Activated naive CD4-positive, alpha-beta T cell treated with anti-CD3 and anti-CD28 coated beads, Interleukin-2, amount 10 ng/mL, durations not matched to agents 7 days and 5 days (primary cell): ENCODE measurements around the gene GPR75.

Source experiments
- CTCF ChIA-PET: fragments of 350-600 bp; sonication (Branson Sonifier 250); formaldehyde crosslinking; loops from one replicate; lab custom pipeline; 2021; ENCODE audit warnings: antibody characterized with exemption; lab: Charles Lee
- DNase-seq: peaks from one replicate; pipeline ENCODE4 v3.0.0-alpha.2; 2020
- H3K27ac Mint-ChIP-seq: one replicate; pipeline ENCODE4 v1.8.0; 2021; ENCODE audit warnings: mild to moderate bottlenecking, moderate library complexity, mixed read lengths
- H3K27me3 Mint-ChIP-seq: one replicate; pipeline ENCODE4 v1.8.0; 2021; ENCODE audit warnings: mild to moderate bottlenecking, mixed read lengths
- H3K36me3 Mint-ChIP-seq: one replicate; pipeline ENCODE4 v1.8.0; 2021; ENCODE audit warnings: mixed read lengths
- H3K4me1 Mint-ChIP-seq: one replicate; pipeline ENCODE4 v1.8.0; 2021; ENCODE audit warnings: mixed read lengths
- H3K4me3 Mint-ChIP-seq: one replicate; pipeline ENCODE4 v1.8.0; 2021; ENCODE audit warnings: mild to moderate bottlenecking, moderate library complexity, mixed read lengths
- H3K9me3 Mint-ChIP-seq: one replicate; pipeline ENCODE4 v1.8.0; 2021; ENCODE audit warnings: mixed read lengths

Gene GPR75

DNA sequence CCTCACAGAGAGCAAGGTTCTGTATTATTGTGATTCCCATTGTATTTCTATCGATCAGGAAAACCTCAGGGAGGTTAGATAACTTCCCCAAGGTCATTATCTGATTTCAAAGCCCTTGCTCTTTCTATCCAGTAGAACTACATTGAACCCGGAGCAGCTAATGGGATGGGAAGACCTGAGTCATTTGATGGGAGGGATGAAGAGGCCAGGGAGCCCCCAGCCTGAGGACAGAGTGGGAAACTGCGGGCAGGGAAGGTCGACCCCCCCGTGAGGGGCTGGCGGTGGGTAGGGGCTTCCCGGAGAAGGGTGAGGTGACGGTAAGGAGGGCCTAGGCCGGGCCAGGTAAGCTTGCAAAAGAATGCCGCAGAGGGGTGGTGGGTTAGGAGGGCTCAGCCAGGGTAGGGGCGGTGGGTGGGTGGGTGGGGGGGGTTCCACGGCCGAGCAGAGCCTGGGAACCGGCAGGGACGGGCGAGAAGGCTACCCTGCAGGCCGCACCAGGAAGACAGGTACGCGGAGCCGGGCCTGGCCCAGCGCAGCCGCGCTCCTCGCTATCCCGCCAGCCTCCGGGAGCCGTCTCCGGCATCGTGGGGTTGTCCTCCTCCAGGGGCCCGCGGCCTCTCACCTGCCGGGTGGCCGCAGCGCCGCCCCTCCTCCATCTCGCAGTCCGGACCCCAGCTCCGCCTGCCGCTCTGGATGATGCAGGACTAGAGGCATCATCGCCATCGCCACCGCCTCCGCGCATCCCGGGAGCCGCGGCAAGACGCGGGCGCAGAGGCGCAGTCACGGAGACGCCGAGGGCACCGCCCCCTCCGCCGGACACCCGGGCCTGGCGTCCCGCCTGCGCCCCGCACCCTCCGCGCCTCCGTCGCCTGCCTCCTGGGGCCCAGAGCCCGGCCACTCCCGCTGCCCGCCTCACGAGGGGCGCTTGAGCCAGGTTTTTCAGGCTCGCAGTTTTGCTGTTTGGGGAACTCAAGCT, at the start of gene GPR75:
Gene GPR75, minus strand, starts transcription at position 762 of the 976 bp plus-strand sequence. CDS start 5,211 bp downstream, outside the sequence.
- CTCF ChIA-PET: no interaction called here
- no peak within 1 kb of the TSS for H3K4me3 Mint-ChIP-seq
- peaks cover 2% of the 10 kb centered on the region for H3K4me1 Mint-ChIP-seq
- no peaks in the 10 kb centered on the region for H3K9me3 Mint-ChIP-seq
- no peak within 1 kb of the TSS for H3K27ac Mint-ChIP-seq
- H3K36me3 Mint-ChIP-seq: peaks cover 9% of the 10 kb centered on the region
- DNase-seq: no peak
- H3K27me3 Mint-ChIP-seq: no peaks in the 10 kb centered on the region

DNA sequence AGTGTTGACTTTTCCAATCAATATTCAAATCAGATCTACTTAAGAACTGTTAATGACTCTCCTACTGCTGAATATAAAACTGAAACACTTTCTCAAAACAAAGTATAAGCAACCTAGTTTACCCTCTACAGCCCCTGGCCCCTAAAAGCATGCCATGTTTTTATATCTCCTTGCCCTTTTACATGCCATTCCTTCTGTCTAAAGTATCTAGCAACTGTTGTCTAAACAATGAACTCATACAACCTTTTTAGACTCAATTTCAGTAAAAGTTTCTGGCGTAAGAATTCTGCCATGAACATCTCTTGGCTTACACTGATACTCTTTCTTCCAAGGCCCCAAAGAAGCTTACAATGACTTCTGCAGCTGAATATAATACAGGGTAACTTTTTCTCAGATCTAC, 47.8 kb upstream of the GPR75 start:
- no peak overlapping the region for H3K27ac Mint-ChIP-seq
- H3K9me3 Mint-ChIP-seq: no peaks in the 10 kb centered on the region
- H3K36me3 Mint-ChIP-seq: peaks cover 41% of the 10 kb centered on the region
- H3K4me3 Mint-ChIP-seq: no peak overlapping the region
- DNase-seq: no peak
- no peaks in the 10 kb centered on the region for H3K27me3 Mint-ChIP-seq
- CTCF ChIA-PET: no interaction called here
- H3K4me1 Mint-ChIP-seq: no peaks in the 10 kb centered on the region

GRCh38 chr2:53905396-53905795, 45.6 kb upstream of the GPR75 start:
- CTCF ChIA-PET: no interaction called here
- no peak overlapping the region for H3K27ac Mint-ChIP-seq
- no peaks in the 10 kb centered on the region for H3K9me3 Mint-ChIP-seq
- DNase-seq: no peak
- H3K36me3 Mint-ChIP-seq: peaks cover 49% of the 10 kb centered on the region
- H3K4me1 Mint-ChIP-seq: no peaks in the 10 kb centered on the region
- H3K4me3 Mint-ChIP-seq: no peak overlapping the region
- no peaks in the 10 kb centered on the region for H3K27me3 Mint-ChIP-seq

- no peak for DNase-seq
- H3K9me3 Mint-ChIP-seq: no peaks in the 10 kb centered on the region
- no peaks in the 10 kb centered on the region for H3K4me1 Mint-ChIP-seq
- no peak overlapping the region for H3K27ac Mint-ChIP-seq
- H3K4me3 Mint-ChIP-seq: no peak overlapping the region
- CTCF ChIA-PET: no interaction called here
- H3K36me3 Mint-ChIP-seq: peaks cover 54% of the 10 kb centered on the region
- H3K27me3 Mint-ChIP-seq: no peaks in the 10 kb centered on the region
Measured at GRCh38 chr2:53903011-53903410, 43.2 kb upstream of the GPR75 start.

- no peaks in the 10 kb centered on the region for H3K4me1 Mint-ChIP-seq
- H3K4me3 Mint-ChIP-seq: no peak overlapping the region
- no peak for DNase-seq
- no peaks in the 10 kb centered on the region for H3K9me3 Mint-ChIP-seq
- CTCF ChIA-PET: no interaction called here
- peaks cover 47% of the 10 kb centered on the region for H3K36me3 Mint-ChIP-seq
- H3K27me3 Mint-ChIP-seq: no peaks in the 10 kb centered on the region
- H3K27ac Mint-ChIP-seq: no peak overlapping the region
Measured at GRCh38 chr2:53901192-53901591, 41.4 kb upstream of the GPR75 start.

- Mint-ChIP-seq H3K27ac (no peak overlapping the region), H3K27me3 (no peaks in the 10 kb centered on the region), H3K4me3 (no peak overlapping the region), H3K4me1 (no peaks in the 10 kb centered on the region), H3K9me3 (no peaks in the 10 kb centered on the region), H3K36me3 (peaks cover 52% of the 10 kb centered on the region)
- no peak for DNase-seq
- CTCF ChIA-PET: no interaction called here
Measured at GRCh38 chr2:53896864-53897263, 37.1 kb upstream of the GPR75 start.

DNA sequence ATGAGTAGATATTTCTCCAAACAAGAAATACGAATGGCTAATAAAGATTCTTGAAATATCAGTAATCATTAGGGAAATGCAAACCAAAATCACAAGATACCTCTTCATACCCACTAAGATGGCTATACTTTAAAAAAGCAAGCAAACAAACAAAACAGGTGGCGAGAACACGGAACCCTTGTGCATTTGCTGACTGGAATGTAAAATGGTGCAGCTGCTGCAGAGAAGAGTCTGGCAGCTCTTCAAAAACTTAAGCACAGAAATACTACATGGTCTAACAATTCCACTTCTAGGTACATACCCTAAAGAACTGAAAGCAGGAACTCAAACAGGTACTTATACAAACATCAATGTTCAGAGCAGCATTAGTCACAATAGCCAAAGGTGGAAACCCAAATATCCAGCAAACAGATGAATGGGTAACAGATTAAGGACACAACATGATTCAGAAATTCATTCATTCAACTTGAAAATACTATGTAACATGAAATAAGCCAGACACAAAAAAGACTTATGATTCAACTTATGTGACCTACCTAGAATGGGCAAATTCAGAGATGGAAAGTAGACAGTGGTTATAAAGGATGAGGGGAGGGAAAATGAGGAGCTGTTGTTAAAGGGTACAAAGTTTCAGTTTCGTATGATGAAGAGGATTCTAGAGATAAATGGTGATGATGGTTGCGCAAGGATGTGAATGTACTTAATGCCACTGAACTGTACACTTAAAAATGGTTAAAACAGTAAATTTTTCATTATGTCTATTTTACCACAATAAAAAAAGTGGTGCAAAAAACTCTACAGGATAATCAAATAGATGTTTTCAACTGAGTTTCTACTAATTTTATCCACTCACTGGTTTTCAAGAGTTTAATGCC, 26.9 kb upstream of the GPR75 start:
- CTCF ChIA-PET: no interaction called here
- Mint-ChIP-seq H3K9me3 (no peaks in the 10 kb centered on the region), H3K36me3 (peaks cover 60% of the 10 kb centered on the region), H3K4me3 (no peak overlapping the region), H3K27ac (no peak overlapping the region), H3K27me3 (no peaks in the 10 kb centered on the region), H3K4me1 (peaks cover 2% of the 10 kb centered on the region)
- DNase-seq: no peak

GRCh38 chr2:53884883-53885282, 25.1 kb upstream of the GPR75 start:
- H3K27ac Mint-ChIP-seq: no peak overlapping the region
- H3K27me3 Mint-ChIP-seq: no peaks in the 10 kb centered on the region
- H3K4me3 Mint-ChIP-seq: no peak overlapping the region
- H3K9me3 Mint-ChIP-seq: no peaks in the 10 kb centered on the region
- H3K4me1 Mint-ChIP-seq: peaks cover 2% of the 10 kb centered on the region
- H3K36me3 Mint-ChIP-seq: peaks cover 58% of the 10 kb centered on the region
- no peak for DNase-seq
- CTCF ChIA-PET: no interaction called here

DNA sequence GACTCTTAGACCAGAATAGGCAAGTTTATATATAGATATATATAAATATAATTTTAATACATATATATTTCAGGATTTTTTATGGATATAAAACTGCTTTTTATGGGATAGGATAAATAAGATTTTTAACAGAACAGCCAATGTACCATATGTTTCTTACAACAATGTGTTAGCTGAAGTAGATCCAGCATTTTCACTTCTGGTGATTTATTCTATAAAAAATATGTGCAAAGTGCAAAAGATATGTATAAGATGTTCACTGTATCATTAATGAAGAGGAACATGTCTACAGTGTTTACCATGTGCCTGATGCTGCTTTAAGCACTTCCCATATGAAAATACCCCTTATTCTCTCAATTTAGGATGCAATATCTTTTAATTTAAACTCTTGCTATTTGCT, 22.2 kb upstream of the GPR75 start:
- H3K9me3 Mint-ChIP-seq: no peaks in the 10 kb centered on the region
- H3K27ac Mint-ChIP-seq: no peak overlapping the region
- peaks cover 54% of the 10 kb centered on the region for H3K36me3 Mint-ChIP-seq
- H3K4me1 Mint-ChIP-seq: peaks cover 2% of the 10 kb centered on the region
- DNase-seq: no peak
- no peaks in the 10 kb centered on the region for H3K27me3 Mint-ChIP-seq
- H3K4me3 Mint-ChIP-seq: no peak overlapping the region
- CTCF ChIA-PET: no interaction called here

- H3K27me3 Mint-ChIP-seq: no peaks in the 10 kb centered on the region
- CTCF ChIA-PET: no interaction called here
- no peak overlapping the region for H3K27ac Mint-ChIP-seq
- H3K9me3 Mint-ChIP-seq: no peaks in the 10 kb centered on the region
- H3K36me3 Mint-ChIP-seq: peaks cover 48% of the 10 kb centered on the region
- H3K4me1 Mint-ChIP-seq: no peaks in the 10 kb centered on the region
- no peak overlapping the region for H3K4me3 Mint-ChIP-seq
- DNase-seq: no peak
Measured at GRCh38 chr2:53881360-53881759, 21.6 kb upstream of the GPR75 start.

DNA sequence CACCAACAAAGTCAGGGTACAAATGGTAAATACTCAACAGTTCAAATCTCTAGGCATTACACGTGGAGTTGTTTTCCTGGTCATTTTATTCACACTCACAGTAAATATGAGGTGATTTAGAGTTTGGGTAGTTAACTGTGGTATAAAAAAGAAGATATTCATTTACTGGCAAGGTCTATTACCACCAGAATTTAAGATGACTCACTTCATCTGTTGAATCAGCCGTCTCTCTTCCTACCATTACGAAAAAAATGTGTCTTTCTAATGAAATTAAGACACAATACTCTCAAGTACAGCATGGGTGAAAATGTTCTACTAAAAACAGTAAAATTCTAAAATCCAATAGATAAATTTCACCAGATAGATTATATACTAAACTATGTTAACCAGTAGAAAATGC, 21.0 kb upstream of the GPR75 start:
- Mint-ChIP-seq H3K4me3 (no peak overlapping the region), H3K27me3 (no peaks in the 10 kb centered on the region), H3K27ac (no peak overlapping the region), H3K36me3 (peaks cover 45% of the 10 kb centered on the region), H3K9me3 (no peaks in the 10 kb centered on the region), H3K4me1 (no peaks in the 10 kb centered on the region)
- DNase-seq: no peak
- CTCF ChIA-PET: no interaction called here

DNA sequence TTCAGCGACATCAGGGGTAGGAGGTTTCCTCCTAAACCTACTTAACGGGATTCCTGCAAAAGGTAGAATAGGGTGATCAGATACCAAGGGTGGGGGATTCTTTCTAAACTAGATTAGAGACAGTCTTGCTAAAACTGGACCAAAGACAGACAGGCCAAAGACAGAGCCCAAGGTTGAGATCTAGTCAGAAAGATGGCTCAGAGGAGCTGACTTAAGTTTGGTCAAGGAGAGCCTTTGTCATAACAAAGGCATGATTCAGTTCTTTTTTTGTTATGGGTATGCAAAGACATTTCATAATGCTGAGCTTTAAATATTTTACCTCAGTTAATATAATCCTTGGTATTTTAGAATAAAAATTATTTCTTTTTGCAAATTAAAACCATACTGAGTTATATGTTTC, 17.8 kb upstream of the GPR75 start:
- H3K4me1 Mint-ChIP-seq: no peaks in the 10 kb centered on the region
- peaks cover 43% of the 10 kb centered on the region for H3K36me3 Mint-ChIP-seq
- no peak overlapping the region for H3K4me3 Mint-ChIP-seq
- H3K9me3 Mint-ChIP-seq: no peaks in the 10 kb centered on the region
- DNase-seq: no peak
- CTCF ChIA-PET: interaction anchor here (0.9 kb wide), 1 partner anchor 28 kb away, joined by 3 read pairs; no protein-coding TSS in a partner anchor
- no peaks in the 10 kb centered on the region for H3K27me3 Mint-ChIP-seq
- no peak overlapping the region for H3K27ac Mint-ChIP-seq

GRCh38 chr2:53877112-53877511, 17.3 kb upstream of the GPR75 start:
- Mint-ChIP-seq H3K4me3 (no peak overlapping the region), H3K27me3 (no peaks in the 10 kb centered on the region), H3K9me3 (no peaks in the 10 kb centered on the region), H3K36me3 (peaks cover 40% of the 10 kb centered on the region), H3K27ac (no peak overlapping the region), H3K4me1 (no peaks in the 10 kb centered on the region)
- CTCF ChIA-PET: interaction anchor here (0.9 kb wide), 1 partner anchor 28 kb away, joined by 3 read pairs; no protein-coding TSS in a partner anchor
- no peak for DNase-seq

- Mint-ChIP-seq H3K9me3 (no peaks in the 10 kb centered on the region), H3K4me1 (no peaks in the 10 kb centered on the region), H3K36me3 (peaks cover 34% of the 10 kb centered on the region), H3K27me3 (no peaks in the 10 kb centered on the region), H3K27ac (no peak overlapping the region), H3K4me3 (no peak overlapping the region)
- DNase-seq: no peak
- CTCF ChIA-PET: no interaction called here
Measured at GRCh38 chr2:53874401-53874950, 14.7 kb upstream of the GPR75 start.
